H9 (cell line): ENCODE results near the gene ITGA2. TPM values are rescaled to one million over a fixed set of nuclear protein-coding genes. Genes with fewer than 3 reads are reported as not detected.

Experiments used
- DNase-seq: peaks from one replicate; pipeline ENCODE4 v3.0.0-alpha.2; 2017
- H2AFZ ChIP-seq: one replicate; pipeline ENCODE4 v1.6.1; 2013; ENCODE audit warnings: mild to moderate bottlenecking, low read length, control low read depth, moderate library complexity
- H2AK5ac ChIP-seq: 2 replicates; pipeline ENCODE4 v1.6.1; 2013; ENCODE audit warnings: low read length, control low read depth, mixed read lengths; ENCODE audit not compliant: insufficient read length
- H2BK120ac ChIP-seq: one replicate; pipeline ENCODE4 v1.6.1; 2013; ENCODE audit warnings: low read depth, mild to moderate bottlenecking, low read length, control low read depth, inconsistent platforms; ENCODE audit not compliant: poor library complexity, severe bottlenecking
- H2BK12ac ChIP-seq: 2 replicates; pipeline ENCODE4 v1.6.1; 2013; ENCODE audit warnings: low read length, control low read depth, mixed read lengths, low read depth; ENCODE audit not compliant: insufficient read length
- H2BK15ac ChIP-seq: 2 replicates; pipeline ENCODE4 v1.6.1; 2013; ENCODE audit warnings: low read depth, low read length, control low read depth
- H2BK20ac ChIP-seq: one replicate; pipeline ENCODE4 v1.6.1; 2013; ENCODE audit warnings: low read depth, mild to moderate bottlenecking, low read length, control low read depth, inconsistent platforms; ENCODE audit not compliant: poor library complexity, severe bottlenecking
- H2BK5ac ChIP-seq: 2 replicates; pipeline ENCODE4 v1.6.1; 2013; ENCODE audit warnings: low read length, control low read depth, mixed read lengths; ENCODE audit not compliant: insufficient read length
- H3K14ac ChIP-seq: 2 replicates; pipeline ENCODE4 v1.6.1; 2013; ENCODE audit warnings: low read length, control low read depth; ENCODE audit not compliant: insufficient read depth
- H3K18ac ChIP-seq: 2 replicates; pipeline ENCODE4 v1.6.1; 2013; ENCODE audit warnings: low read depth, mild to moderate bottlenecking, mixed read lengths, low read length, control low read depth; ENCODE audit not compliant: insufficient read length
- H3K23ac ChIP-seq: 2 replicates; pipeline ENCODE4 v1.6.1; 2013; ENCODE audit warnings: low read length, control low read depth, mixed read lengths, low read depth; ENCODE audit not compliant: insufficient read length
- H3K23me2 ChIP-seq: 2 replicates; pipeline ENCODE4 v1.6.1; 2013; ENCODE audit warnings: low read depth, mild to moderate bottlenecking, mixed read lengths, low read length, control low read depth; ENCODE audit not compliant: insufficient read length, poor library complexity, severe bottlenecking
- H3K27ac ChIP-seq: 2 replicates; pipeline ENCODE4 v1.5.1; 2013; ENCODE audit warnings: low read length, control low read depth, mixed read lengths, low read depth; ENCODE audit not compliant: insufficient read length
- H3K27me3 ChIP-seq: 2 replicates; pipeline ENCODE4 v1.6.1; 2013; ENCODE audit warnings: low read length, control low read depth, inconsistent platforms; ENCODE audit not compliant: insufficient read depth
- H3K4ac ChIP-seq: 2 replicates; pipeline ENCODE4 v1.6.1; 2013; ENCODE audit warnings: low read depth, mild to moderate bottlenecking, control low read depth, inconsistent platforms, low read length, moderate library complexity
- H3K4me1 ChIP-seq: 2 replicates; pipeline ENCODE4 v1.6.1; 2013; ENCODE audit warnings: low read length, control low read depth, inconsistent platforms; ENCODE audit not compliant: insufficient read depth
- H3K4me2 ChIP-seq: 2 replicates; pipeline ENCODE4 v1.6.1; 2013; ENCODE audit warnings: low read length, control low read depth, mixed read lengths; ENCODE audit not compliant: insufficient read length, insufficient read depth
- H3K56ac ChIP-seq: 2 replicates; pipeline ENCODE4 v1.6.1; 2013; ENCODE audit warnings: low read depth, mild to moderate bottlenecking, mixed read lengths, low read length, control low read depth; ENCODE audit not compliant: insufficient read length
- H3K79me1 ChIP-seq: 2 replicates; pipeline ENCODE4 v1.6.1; 2013; ENCODE audit warnings: low read depth, mild to moderate bottlenecking, moderate library complexity, low read length, control low read depth, inconsistent platforms; ENCODE audit not compliant: insufficient read depth, poor library complexity, severe bottlenecking
- H3K79me2 ChIP-seq: 2 replicates; pipeline ENCODE4 v1.6.1; 2013; ENCODE audit warnings: low read length, control low read depth, inconsistent platforms; ENCODE audit not compliant: insufficient read depth
- H3K9ac ChIP-seq: 2 replicates; pipeline ENCODE4 v1.6.1; 2013; ENCODE audit warnings: low read length, control low read depth, mixed read lengths; ENCODE audit not compliant: insufficient read length; ENCODE audit errors: extremely low read depth
- H3K9me3 ChIP-seq: one replicate; pipeline ENCODE4 v1.6.1; 2013; ENCODE audit warnings: low read depth, low read length, inconsistent platforms; ENCODE audit not compliant: control insufficient read depth
- H3T11ph ChIP-seq: one replicate; pipeline ENCODE4 v1.6.1; 2013; ENCODE audit warnings: mild to moderate bottlenecking, low read length, control low read depth, inconsistent platforms
- H4K20me1 ChIP-seq: one replicate; pipeline ENCODE4 v1.6.1; 2013; ENCODE audit not compliant: control insufficient read depth, insufficient read length, insufficient read depth
- H4K5ac ChIP-seq: 2 replicates; pipeline ENCODE4 v1.6.1; 2013; ENCODE audit warnings: low read depth, mild to moderate bottlenecking, mixed read lengths, low read length, control low read depth; ENCODE audit not compliant: insufficient read length
- H4K8ac ChIP-seq: replicated peaks from 2 replicates; pipeline ENCODE4 v1.6.1; 2013; ENCODE audit warnings: low read length, control low read depth, mixed read lengths, low read depth; ENCODE audit not compliant: insufficient read length
- H4K91ac ChIP-seq: 2 replicates; pipeline ENCODE4 v1.6.1; 2013; ENCODE audit warnings: low read depth, mild to moderate bottlenecking, moderate library complexity, mixed read lengths, low read length, control low read depth; ENCODE audit not compliant: insufficient read length
- H3K27ac Mint-ChIP-seq, 3 experiments: 2 replicates in 2 of 3; 3 replicates in 1 of 3; pipeline ENCODE4 v1.8.0; 2020 to 2021; ENCODE audit warnings: mixed read lengths in 3 of 3, mild to moderate bottlenecking in 1 of 3, moderate library complexity in 1 of 3
- H3K27me3 Mint-ChIP-seq: 2 replicates; pipeline ENCODE4 v1.8.0; 2021; ENCODE audit warnings: low read depth, mild to moderate bottlenecking, moderate library complexity, mixed read lengths
- H3K36me3 Mint-ChIP-seq, 3 experiments: 2 replicates in 2 of 3; 3 replicates in 1 of 3; pipeline ENCODE4 v1.8.0; 2020 to 2021; ENCODE audit warnings: low read depth in 3 of 3, mixed read lengths in 3 of 3; ENCODE audit not compliant: insufficient read depth in 1 of 3
- H3K4me1 Mint-ChIP-seq, 2 experiments: 2 replicates each; pipeline ENCODE4 v1.8.0; 2020; ENCODE audit warnings: mixed read lengths in 2 of 2
- H3K4me3 Mint-ChIP-seq, 2 experiments: 2 replicates in 1 of 2; 3 replicates in 1 of 2; pipeline ENCODE4 v1.8.0; 2020 to 2021; ENCODE audit warnings: mild to moderate bottlenecking in 2 of 2, mixed read lengths in 2 of 2, moderate library complexity in 1 of 2
- H3K9me3 Mint-ChIP-seq, 2 experiments: 2 replicates in 1 of 2; 3 replicates in 1 of 2; pipeline ENCODE4 v1.8.0; 2020; ENCODE audit warnings: mild to moderate bottlenecking in 2 of 2, mixed read lengths in 2 of 2, moderate library complexity in 1 of 2
- CTCF ChIP-seq: fragments of 200-600 bp; sonication (generic); conservative IDR thresholded peaks from 3 replicates; pipeline ENCODE4 v1.8.0; 2021; ENCODE audit warnings: antibody characterized with exemption, mild to moderate bottlenecking
- WGBS: extraction: QIAGEN DNeasy Blood & Tissue Kit; methylation state at CpG from one replicate; pipeline ENCODE4 v1.1.7; 2013; ENCODE audit warnings: missing lambda C conversion rate, low lambda C conversion rate, mixed read lengths; ENCODE audit not compliant: insufficient read length; ENCODE audit errors: extremely low coverage; 5-methylcytosine and 5-hydroxymethylcytosine counted together
- total RNA-seq: library from RNA; stranded (reverse); gene quantifications from 2 replicates; pipeline ENCODE4 v1.2.1, GENCODE V29; 2021

The ITGA2 gene
- total RNA-seq, 1 experiment from 2014 or later = 3.0 TPM

DNA sequence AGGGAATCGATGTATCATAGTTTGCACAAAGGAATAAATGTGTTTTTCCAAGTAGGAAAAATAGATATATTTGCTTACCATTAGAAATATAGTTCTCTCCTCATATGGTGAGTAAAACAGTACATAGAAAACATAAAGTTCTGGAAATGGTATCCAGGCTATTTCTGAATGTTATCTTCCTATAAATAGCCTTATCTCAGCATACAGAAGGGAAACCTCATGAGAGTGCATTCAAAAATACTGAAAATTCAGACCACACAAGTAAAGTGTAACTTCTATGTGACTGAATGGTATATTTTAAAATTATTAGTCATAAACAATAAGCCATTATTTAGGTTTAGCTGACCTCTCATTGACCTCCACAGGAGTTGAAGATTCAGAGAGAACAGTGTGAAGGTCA is 76.9 kb downstream of the ITGA2 start:
- Histone ChIP-seq H3K14ac (no peak overlapping the region), H3K4me1 (no peaks in the 10 kb centered on the region), H3K9ac (no peak overlapping the region), H3K56ac (no peak overlapping the region), H4K20me1 (no peaks in the 10 kb centered on the region), H3K23me2 (no peaks in the 10 kb centered on the region), H3K4me2 (no peak overlapping the region), H3K27me3 (no peaks in the 10 kb centered on the region), H3K79me2 (no peaks in the 10 kb centered on the region), H2BK12ac (no peak overlapping the region), H3K4ac (no peak overlapping the region), H3K27ac (no peak overlapping the region), H3K9me3 (no peaks in the 10 kb centered on the region), H3K23ac (no peak overlapping the region), H4K8ac (no peak overlapping the region), H2AK5ac (no peak overlapping the region), H4K91ac (no peak overlapping the region), H2BK15ac (no peak overlapping the region), H3K18ac (no peak overlapping the region), H2AFZ (no peak overlapping the region), H3K79me1 (no peaks in the 10 kb centered on the region), H2BK120ac (no peak overlapping the region), H4K5ac (no peak overlapping the region), H2BK20ac (no peak overlapping the region), H2BK5ac (no peak overlapping the region), H3T11ph (no peak overlapping the region)
- TF ChIP-seq CTCF = no peak
- DNase-seq = no peak
- H3K9me3 Mint-ChIP-seq = no peaks in the 10 kb centered on the region
- no peak overlapping the region for H3K27ac Mint-ChIP-seq
- no peaks in the 10 kb centered on the region for H3K27me3 Mint-ChIP-seq
- H3K36me3 Mint-ChIP-seq = peaks cover 0 to 2% (median 0%) of the 10 kb centered on the region in 3 experiments; a peak in 1 of 7 replicates
- H3K4me3 Mint-ChIP-seq = no peak overlapping the region
- no CpG with 5 or more reads among the region's 1 CpG for WGBS
- H3K4me1 Mint-ChIP-seq = no peaks in the 10 kb centered on the region
